Large intestine (tissue), 3 donors: ENCODE measurements around the gene HSFX3. TPM values are rescaled to one million over a fixed set of nuclear protein-coding genes. Genes with fewer than 3 reads are reported as not detected.
"Not testable (repeated sequence)": the region's sequence is repeated elsewhere in the genome, so short reads cannot be mapped to it uniquely, and the experiment has no call there.

Source experiments
- DNase-seq, 2 donors: peaks; one replicate each; pipeline versions ENCODE4 v3.0.0 to v3.0.0-alpha.2; 2013
- H3K27ac ChIP-seq: one replicate; pipeline ENCODE4 v1.5.1; 2013; ENCODE audit warnings: low read length
- H3K27me3 ChIP-seq: 2 replicates; pipeline ENCODE4 v1.6.1; 2013; ENCODE audit warnings: low read length; ENCODE audit not compliant: control insufficient read depth, insufficient read depth
- H3K36me3 ChIP-seq: 2 replicates; pipeline ENCODE4 v1.6.1; 2013; ENCODE audit warnings: low read length; ENCODE audit not compliant: control insufficient read depth, insufficient read depth
- H3K4me1 ChIP-seq: one replicate; pipeline ENCODE4 v1.6.1; 2013; ENCODE audit warnings: low read length; ENCODE audit not compliant: control insufficient read depth, insufficient read depth
- H3K4me3 ChIP-seq: one replicate; pipeline ENCODE4 v1.5.1; 2013; ENCODE audit warnings: low read length
- H3K9me3 ChIP-seq: one replicate; pipeline ENCODE4 v1.6.1; 2013; ENCODE audit warnings: mild to moderate bottlenecking, low read depth, low read length, moderate library complexity; ENCODE audit not compliant: control insufficient read depth
- WGBS: methylation state at CpG from one replicate; pipeline ENCODE4 v1.1.5; 2013; ENCODE audit warnings: low lambda C conversion rate; ENCODE audit not compliant: insufficient coverage; 5-methylcytosine and 5-hydroxymethylcytosine counted together
- polyA plus RNA-seq: library from polyadenylated mRNA; unstranded; fragments of 120-200 nt; gene quantifications from one replicate; pipeline ENCODE4 v1.2.1, GENCODE V29; 2013

The HSFX3 gene
- polyA plus RNA-seq, 1 donor, result not detected

DNA sequence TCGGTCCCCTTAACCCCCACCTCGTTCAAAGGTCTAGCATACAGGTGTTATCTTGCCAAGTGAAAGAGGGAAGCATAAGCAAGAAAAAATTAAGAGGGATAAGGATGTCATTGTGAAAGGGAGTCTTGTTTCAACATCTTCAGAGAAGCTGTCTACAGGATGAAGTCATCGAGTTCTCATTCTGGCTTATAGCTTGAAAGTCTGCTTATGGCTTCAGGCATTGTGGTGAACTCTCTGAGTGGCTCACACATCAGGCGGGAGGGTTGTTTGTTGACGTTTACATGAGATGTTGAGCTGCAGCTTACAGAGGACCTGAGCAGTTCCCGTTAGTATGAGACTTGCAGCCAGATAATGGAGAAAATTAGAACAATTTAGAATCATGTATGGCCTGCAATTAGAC is 20.9 kb upstream of the HSFX3 start:
- no peaks in the 10 kb centered on the region for H3K36me3 ChIP-seq
- no peaks in the 10 kb centered on the region for H3K27me3 ChIP-seq
- no peak for DNase-seq
- no CpG with 5 or more reads among the region's 6 CpGs for WGBS
- no peak overlapping the region for H3K4me3 ChIP-seq
- H3K4me1 ChIP-seq, result no peaks in the 10 kb centered on the region
- no peaks in the 10 kb centered on the region for H3K9me3 ChIP-seq
- H3K27ac ChIP-seq, result no peak overlapping the region

- Histone ChIP-seq H3K36me3 (no peaks in the 10 kb centered on the region), H3K27me3 (no peaks in the 10 kb centered on the region), H3K27ac (no peak overlapping the region), H3K4me3 (no peak overlapping the region), H3K9me3 (no peaks in the 10 kb centered on the region), H3K4me1 (no peaks in the 10 kb centered on the region)
- WGBS, result no CpG with 5 or more reads among the region's 2 CpGs
- no peak for DNase-seq
Observed at GRCh38 chrX:149569770-149570169, 20.0 kb upstream of the HSFX3 start.

DNA sequence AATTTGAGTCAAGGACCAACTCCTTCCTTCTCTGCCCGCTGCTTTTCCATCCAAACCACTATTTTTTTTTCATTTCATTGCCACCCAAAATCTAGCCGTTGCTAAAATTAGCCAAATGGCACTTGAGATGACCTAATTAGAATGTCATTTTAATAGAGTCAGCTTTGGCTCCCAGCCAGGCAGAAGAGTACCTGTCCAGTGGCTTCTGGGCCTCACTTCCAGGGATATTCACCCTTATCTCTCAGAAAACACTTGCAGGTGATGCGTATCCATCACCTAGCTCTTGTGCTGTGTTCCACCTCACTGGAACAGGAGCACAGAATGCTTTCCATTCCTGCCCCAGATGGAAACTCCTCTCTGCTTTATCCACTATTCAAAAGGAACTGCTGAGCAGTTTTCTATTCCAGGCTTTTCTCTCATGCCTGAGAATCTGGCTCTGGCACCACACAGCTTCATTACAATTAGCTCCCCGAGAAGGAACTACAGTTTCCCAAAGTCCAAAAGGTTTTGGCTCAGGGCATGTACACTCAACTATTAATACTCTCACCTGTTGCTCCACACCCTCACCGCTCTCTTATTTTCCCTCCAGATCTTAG is 19.1 kb upstream of the HSFX3 start:
- no CpG with 5 or more reads among the region's 5 CpGs for WGBS
- Histone ChIP-seq H3K36me3 (no peaks in the 10 kb centered on the region), H3K27ac (no peak overlapping the region), H3K9me3 (no peaks in the 10 kb centered on the region), H3K4me1 (no peaks in the 10 kb centered on the region), H3K27me3 (no peaks in the 10 kb centered on the region), H3K4me3 (no peak overlapping the region)
- no peak for DNase-seq

DNA sequence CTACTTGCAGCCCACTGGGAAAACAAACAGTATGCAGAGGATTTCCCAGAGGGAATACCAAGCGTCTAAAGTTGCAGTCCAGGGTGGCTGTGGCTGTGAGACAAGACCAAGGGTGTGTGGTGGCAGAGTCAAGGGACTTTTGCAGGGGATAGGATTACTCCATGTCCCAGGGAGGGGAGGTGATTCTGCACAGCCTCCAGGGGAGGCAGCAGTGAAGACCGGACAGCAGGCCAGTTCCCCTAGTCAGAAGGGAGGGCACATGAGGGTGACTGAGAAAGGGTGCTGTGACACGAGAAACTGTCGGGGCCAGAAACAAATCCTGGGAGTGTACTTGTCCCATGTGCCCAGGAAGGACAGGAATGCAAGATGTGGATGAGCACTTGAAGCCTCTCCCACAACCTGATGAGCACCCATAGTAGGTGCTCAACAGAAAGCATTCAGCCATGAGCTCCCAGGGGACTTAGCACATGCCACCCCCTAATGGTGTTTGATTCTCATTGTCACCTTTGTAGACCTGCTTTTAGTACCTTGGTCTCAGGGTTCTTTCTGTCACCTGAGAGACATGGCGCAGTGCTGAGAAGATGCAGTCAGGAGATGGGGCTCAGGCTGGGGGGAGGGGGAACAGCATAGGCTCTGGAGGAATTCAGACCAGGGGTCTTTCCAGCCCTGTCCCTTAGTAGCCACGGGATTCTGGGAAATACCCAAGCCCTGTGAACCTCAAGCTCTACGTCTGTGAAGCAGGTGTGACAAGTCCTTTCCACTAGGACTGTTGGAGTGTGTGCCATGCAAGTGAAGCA is 18.1 kb upstream of the HSFX3 start:
- Histone ChIP-seq H3K27ac (no peak overlapping the region), H3K36me3 (no peaks in the 10 kb centered on the region), H3K9me3 (no peaks in the 10 kb centered on the region), H3K4me3 (no peak overlapping the region), H3K27me3 (no peaks in the 10 kb centered on the region), H3K4me1 (no peaks in the 10 kb centered on the region)
- WGBS, result no CpG with 5 or more reads among the region's 7 CpGs
- no peak for DNase-seq

- Histone ChIP-seq H3K9me3 (no peaks in the 10 kb centered on the region), H3K4me3 (no peak overlapping the region), H3K36me3 (no peaks in the 10 kb centered on the region), H3K27ac (no peak overlapping the region), H3K27me3 (no peaks in the 10 kb centered on the region), H3K4me1 (no peaks in the 10 kb centered on the region)
- no CpG with 5 or more reads among the region's 4 CpGs for WGBS
- DNase-seq, result no peak
Observed at GRCh38 chrX:149563359-149563758, 13.6 kb upstream of the HSFX3 start.

DNA sequence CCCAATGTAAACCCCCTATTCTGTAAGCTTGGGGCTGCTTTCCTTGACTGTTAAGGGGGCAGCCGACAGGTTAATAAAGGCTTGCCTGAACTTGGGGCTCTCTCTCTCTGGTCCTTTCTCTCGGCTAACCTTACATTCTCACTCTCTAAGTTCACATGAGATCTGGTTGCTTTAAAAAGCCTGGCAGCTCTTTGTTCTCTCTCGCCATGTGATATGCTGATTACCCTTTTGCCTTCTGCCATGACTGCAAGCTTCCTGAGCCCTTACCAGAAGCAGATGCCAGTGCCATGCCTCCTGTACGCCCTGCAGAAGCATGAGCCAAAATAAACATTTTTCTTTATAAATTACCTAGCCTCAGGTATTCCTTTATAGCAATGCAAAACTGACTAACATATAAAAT is 5.5 kb upstream of the HSFX3 start:
- no CpG with 5 or more reads among the region's 4 CpGs for WGBS
- not testable (repeated sequence) for H3K4me3 ChIP-seq

GRCh38 chrX:149551939-149552248 is 2.2 kb upstream of the HSFX3 start:
- not testable (repeated sequence) for H3K4me1 ChIP-seq, H3K9me3 ChIP-seq, H3K4me3 ChIP-seq, H3K36me3 ChIP-seq, DNase-seq, H3K27me3 ChIP-seq, H3K27ac ChIP-seq
- WGBS, result no CpG with 5 or more reads among the region's 6 CpGs

More for the DNA sequence above, 5.5 kb upstream of the HSFX3 start:
- H3K27ac ChIP-seq, H3K36me3 ChIP-seq, DNase-seq, H3K4me1 ChIP-seq, H3K9me3 ChIP-seq, H3K27me3 ChIP-seq: not testable (repeated sequence)

- not testable (repeated sequence) for DNase-seq, H3K4me3 ChIP-seq, H3K4me1 ChIP-seq, H3K27ac ChIP-seq, H3K27me3 ChIP-seq, H3K9me3 ChIP-seq, H3K36me3 ChIP-seq
- no CpG with 5 or more reads among the region's 4 CpGs for WGBS
Observed at GRCh38 chrX:149551245-149551938, 1.7 kb upstream of the HSFX3 start.

- H3K27ac ChIP-seq, DNase-seq, H3K4me3 ChIP-seq, H3K27me3 ChIP-seq, H3K4me1 ChIP-seq, H3K9me3 ChIP-seq, H3K36me3 ChIP-seq: not testable (repeated sequence)
- WGBS, result no CpG with 5 or more reads among the region's 1 CpG
Observed at GRCh38 chrX:149550454-149550853, 730 bp upstream of the HSFX3 start.

DNA sequence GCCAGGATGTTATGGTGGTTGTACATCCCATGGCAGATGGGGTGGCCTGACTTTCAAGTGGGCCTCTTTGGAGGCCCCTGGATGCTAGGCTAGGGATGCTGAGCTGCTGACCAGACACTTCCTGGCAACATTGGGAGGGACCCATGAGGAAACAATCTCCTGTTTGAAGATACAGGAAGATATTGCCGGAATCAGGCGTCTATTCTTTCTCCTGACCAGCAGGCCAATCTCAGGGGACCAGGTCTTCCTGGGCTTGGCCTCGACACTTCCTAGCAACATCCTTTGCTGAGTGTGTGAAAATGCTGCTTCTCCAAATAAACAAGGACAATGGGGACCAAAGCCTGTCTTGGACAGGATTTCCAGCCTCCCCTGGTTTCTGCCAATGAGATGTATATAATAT is 1.9 kb downstream of the HSFX3 start:
- H3K27ac ChIP-seq, DNase-seq, H3K36me3 ChIP-seq, H3K9me3 ChIP-seq, H3K27me3 ChIP-seq, H3K4me1 ChIP-seq, H3K4me3 ChIP-seq: not testable (repeated sequence)
- WGBS, result no CpG with 5 or more reads among the region's 3 CpGs
